Activated naive CD8-positive, alpha-beta T cell treated with anti-CD3 and anti-CD28 coated beads, Interleukin-2, amount 10 ng/mL, durations not matched to agents 7 days and 5 days (primary cell): Measurements from ENCODE around the gene RACGAP1. TPM values are rescaled to one million over a fixed set of nuclear protein-coding genes. Genes with fewer than 3 reads are reported as not detected.

Source experiments
- ATAC-seq: fragments of 150-1000 bp; cut with Tn5 transposase; one replicate; pipeline ENCODE4 v1.10.0; 2021; ENCODE audit warnings: low read depth, moderate library complexity
- POLR2A ChIA-PET: fragments of 350-600 bp; sonication (Branson Sonifier 250); formaldehyde crosslinking; loops from one replicate; lab custom pipeline; 2021; ENCODE audit warnings: antibody characterized with exemption; lab: Charles Lee
- DNase-seq: peaks from one replicate; pipeline ENCODE4 v3.0.0; 2021
- H3K27ac Mint-ChIP-seq: one replicate; pipeline ENCODE4 v1.8.0; 2022; ENCODE audit warnings: mild to moderate bottlenecking, mixed read lengths
- H3K27me3 Mint-ChIP-seq: one replicate; pipeline ENCODE4 v1.8.0; 2022; ENCODE audit warnings: mild to moderate bottlenecking, moderate library complexity, mixed read lengths
- H3K36me3 Mint-ChIP-seq: one replicate; pipeline ENCODE4 v1.8.0; 2021; ENCODE audit warnings: mild to moderate bottlenecking, mixed read lengths
- H3K4me1 Mint-ChIP-seq: one replicate; pipeline ENCODE4 v1.8.0; 2021; ENCODE audit warnings: mixed read lengths
- H3K4me3 Mint-ChIP-seq: one replicate; pipeline ENCODE4 v1.8.0; 2022; ENCODE audit warnings: mild to moderate bottlenecking, moderate library complexity, mixed read lengths
- H3K9me3 Mint-ChIP-seq: one replicate; pipeline ENCODE4 v1.8.0; 2021; ENCODE audit warnings: mixed read lengths
- total RNA-seq, 2 experiments: library from RNA; stranded (reverse); gene quantifications; one replicate each; pipeline ENCODE4 v1.2.3, GENCODE V29; 2021

The RACGAP1 gene
- total RNA-seq, 2 experiments from 2014 or later: 132 to 135 TPM

DNA sequence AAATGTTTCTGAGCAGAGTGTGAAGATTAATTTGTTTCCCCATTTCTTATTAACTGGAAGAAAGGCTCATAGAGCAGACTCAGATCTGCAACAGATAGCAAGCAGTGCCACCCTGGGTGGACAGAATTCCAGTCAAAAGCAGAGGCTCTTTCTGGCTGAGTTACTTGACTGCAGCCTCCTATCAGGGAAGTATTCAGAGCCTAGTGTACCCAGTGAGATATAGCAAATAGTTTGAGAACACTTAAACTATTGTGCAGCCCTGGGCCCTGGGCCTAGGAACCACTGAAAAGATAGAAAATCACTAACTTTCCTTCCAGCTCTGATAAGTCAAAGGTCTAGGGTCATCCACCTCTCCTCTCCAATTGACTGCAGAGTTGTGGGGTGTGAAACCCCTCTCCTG lies 86.0 kb downstream of the RACGAP1 start:
- DNase-seq (no peak), ATAC-seq (no peak)
- Mint-ChIP-seq H3K27me3 (peaks cover 8% of the 10 kb centered on the region), H3K4me3 (no peak overlapping the region), H3K36me3 (no peaks in the 10 kb centered on the region), H3K9me3 (no peaks in the 10 kb centered on the region), H3K4me1 (no peaks in the 10 kb centered on the region), H3K27ac (no peak overlapping the region)
- POLR2A ChIA-PET: interaction anchor here (0.7 kb wide), 1 partner anchor 171 kb away, joined by 5 read pairs; no protein-coding TSS in a partner anchor

Other genes with a start within 250 kb of the RACGAP1 start
- gene NCKAP5L, start 197.1 kb downstream of the RACGAP1 start, total RNA-seq: 10 to 100 TPM; 10.3 to 11.0 TPM
- 10 to 100 TPM in 1 of 2 experiments, 1 to 10 TPM in 1; 9.3 to 11.4 TPM for gene BCDIN3D, start 182.4 kb downstream of the RACGAP1 start, total RNA-seq
- under 1 TPM in 1 of 2 experiments, not detected in 1; 0.22 TPM for gene FAIM2, start 121.6 kb downstream of the RACGAP1 start, total RNA-seq
- not detected for gene AQP2, start 74.8 kb downstream of the RACGAP1 start, total RNA-seq
- gene AQP5, start 63.6 kb downstream of the RACGAP1 start, total RNA-seq: not detected
- not detected for gene AQP6, start 52.5 kb downstream of the RACGAP1 start, total RNA-seq
- gene ASIC1, start 32.1 kb upstream of the RACGAP1 start, total RNA-seq: 10 to 100 TPM; 31.3 to 33.3 TPM
- gene SMARCD1, start 59.8 kb upstream of the RACGAP1 start, total RNA-seq: 10 to 100 TPM; 57.2 to 68.1 TPM
- under 1 TPM; 0.33 to 0.91 TPM for gene GPD1, start 78.5 kb upstream of the RACGAP1 start, total RNA-seq
- 10 to 100 TPM; 47.5 to 54.2 TPM for gene COX14, start 86.7 kb upstream of the RACGAP1 start, total RNA-seq
- gene CERS5, start 141.9 kb upstream of the RACGAP1 start, total RNA-seq: 10 to 100 TPM; 47.1 to 53.0 TPM